ENCODE data around the gene C10orf105.

C10orf105 gene

DNA sequence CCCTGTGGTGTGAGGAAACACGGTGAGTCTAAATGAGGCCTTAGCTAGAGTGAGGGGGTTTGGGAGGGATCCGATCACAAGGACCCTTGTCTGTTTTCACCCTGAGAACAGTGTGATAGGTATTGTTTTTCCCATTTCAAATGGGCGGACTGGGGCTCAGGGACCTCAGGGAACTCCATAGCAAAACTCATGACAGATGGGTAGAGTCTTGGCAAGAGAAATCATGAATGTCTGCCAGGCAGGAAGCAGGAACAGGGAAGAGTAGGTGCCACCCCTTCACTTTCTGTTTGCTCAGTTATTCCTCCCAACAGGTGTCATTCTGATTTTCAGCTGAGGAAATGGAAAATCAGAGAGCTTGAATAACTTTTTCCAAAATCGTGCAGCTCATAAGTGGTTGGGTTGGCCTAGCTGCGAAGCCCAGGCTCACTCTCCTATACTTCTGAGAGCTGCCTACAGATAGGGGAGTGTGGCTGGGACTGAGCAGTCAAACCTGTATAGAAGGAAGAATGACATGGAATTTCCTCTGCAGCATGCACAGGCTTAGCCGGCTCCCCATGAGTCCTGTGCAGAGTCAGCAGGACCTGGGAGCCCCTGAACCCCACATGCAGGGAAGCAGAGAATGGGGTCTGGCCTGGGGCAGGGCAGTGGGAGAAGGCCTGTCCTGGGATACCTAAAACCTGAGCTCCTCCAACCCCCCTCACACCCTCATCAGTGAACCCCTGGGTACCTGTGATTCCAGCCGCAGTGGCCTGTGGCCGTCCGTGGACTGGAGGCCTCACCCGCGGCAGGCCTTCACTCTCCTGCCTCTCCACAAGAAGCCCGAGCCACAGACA, 17.6 kb upstream of the C10orf105 start:
- FAIRE-seq: no peak

DNA sequence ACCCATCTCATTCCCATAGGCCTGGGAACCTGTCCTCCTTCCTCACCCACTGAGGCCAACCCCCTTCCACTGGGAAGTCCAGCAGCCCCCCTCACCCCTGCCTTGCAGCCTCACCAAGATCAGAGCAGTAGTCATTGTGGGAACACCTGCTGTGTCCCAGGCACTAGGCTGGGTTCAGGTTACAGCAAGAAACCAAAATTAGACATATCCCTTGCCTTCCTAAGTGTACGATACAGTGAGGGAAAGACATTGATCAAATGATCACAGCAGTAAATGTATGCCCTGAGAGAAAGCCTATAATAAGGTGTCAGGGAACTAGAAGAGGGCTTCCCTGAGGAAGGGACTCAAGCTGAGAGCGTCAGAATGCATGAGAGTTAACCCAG, 17.0 kb upstream of the C10orf105 start:
- no peak for FAIRE-seq

DNA sequence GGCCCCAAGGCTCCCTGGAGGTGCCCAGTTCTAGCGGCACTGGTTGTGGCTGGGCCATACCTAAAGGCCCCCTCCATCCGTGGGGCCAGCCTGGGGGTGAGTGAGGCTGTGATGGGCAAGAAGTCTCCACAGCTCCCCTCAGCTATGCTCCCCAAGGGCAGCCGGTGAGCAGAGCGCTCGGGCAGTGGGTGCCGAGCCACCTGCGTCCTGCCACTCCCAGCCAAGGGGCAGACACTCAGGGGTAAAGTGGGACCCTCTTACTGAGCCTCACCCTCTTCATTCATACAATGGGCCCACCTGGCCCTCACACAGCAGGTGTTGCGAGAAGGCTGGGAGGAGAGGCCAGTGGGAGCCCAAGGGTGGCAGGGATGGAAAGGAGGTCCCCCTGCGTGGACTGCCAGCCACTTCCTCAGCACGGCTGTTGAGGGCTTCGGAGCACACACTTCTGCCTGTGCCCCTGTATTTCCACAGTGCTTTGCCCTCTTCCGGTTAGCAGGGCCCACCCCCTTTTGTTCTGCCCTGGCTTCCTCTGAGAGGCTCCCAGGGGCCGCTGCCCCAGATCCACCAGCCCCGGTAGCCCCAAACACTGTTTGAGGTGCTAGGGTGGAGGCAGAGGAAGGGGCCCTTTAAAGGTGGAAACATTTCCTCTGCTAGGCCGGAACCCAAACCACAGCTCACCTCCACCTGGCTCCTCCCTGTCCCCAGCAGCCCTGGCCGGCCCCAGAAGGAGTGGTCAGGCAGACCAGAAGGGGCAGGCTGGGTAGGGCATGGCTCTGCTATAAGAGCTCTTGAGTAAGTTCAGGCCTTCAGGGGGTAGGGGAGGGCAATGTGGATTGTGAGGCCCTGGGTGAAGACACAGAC, 16.4 kb upstream of the C10orf105 start:
- no peak for FAIRE-seq

DNA sequence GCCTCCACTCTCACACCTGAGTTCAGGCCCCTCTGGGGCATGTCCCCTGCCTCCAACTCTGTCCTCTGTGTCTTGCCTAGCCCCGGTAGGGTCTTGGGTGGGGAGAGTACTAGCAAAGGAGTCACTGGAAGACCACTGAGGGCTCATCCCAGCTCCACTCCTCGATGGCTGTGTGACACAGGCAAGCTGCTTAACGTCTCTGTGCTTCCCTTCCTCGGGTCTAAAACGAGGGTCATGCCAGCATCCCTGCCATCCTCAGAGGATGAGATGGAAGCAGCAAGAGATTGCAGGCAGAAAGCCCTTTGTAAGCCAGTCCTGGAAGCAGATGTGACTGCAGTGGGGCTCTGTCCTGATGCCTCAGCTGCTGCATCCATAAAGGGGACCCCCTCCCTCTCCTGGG, 15.2 kb upstream of the C10orf105 start:
- FAIRE-seq: no peak

DNA sequence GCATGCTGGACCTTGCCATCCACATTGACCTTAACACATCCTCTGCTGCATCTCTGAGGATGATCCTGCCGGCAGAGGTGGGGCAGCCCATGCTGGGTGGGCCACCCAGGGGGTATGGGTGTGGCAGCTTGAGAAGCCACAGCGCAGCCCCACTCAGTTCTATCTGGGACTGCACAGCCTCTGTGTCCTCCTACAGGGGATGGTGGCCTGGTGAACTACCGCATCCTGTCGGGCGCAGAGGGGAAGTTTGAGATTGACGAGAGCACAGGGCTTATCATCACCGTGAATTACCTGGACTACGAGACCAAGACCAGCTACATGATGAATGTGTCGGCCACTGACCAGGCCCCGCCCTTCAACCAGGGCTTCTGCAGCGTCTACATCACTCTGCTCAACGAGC, 12.2 kb upstream of the C10orf105 start:
- no peak for FAIRE-seq

DNA sequence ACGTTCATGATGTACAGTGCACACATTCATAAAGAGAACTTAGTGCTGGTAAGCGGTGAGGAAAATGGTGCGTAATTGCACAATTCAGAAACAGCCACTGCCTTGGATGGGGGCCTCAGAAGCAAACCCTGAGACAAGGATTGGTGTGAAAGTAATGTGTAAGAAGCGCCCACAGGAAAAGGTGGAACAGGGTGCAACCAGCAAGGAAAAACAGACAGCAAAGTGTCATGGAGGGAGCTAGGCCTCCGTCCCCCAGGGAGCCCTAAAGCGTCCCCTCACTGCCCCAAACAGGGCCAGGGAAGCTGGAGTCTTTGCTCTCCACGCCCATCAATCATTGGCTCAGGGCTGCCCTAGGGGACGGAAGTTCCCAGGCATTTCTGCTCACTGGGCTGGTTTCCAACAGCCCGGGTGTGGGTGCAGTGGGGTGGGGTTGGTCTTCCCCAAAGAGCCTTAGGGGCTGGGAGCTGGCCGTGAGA, 9.6 kb upstream of the C10orf105 start:
- FAIRE-seq: no peak

DNA sequence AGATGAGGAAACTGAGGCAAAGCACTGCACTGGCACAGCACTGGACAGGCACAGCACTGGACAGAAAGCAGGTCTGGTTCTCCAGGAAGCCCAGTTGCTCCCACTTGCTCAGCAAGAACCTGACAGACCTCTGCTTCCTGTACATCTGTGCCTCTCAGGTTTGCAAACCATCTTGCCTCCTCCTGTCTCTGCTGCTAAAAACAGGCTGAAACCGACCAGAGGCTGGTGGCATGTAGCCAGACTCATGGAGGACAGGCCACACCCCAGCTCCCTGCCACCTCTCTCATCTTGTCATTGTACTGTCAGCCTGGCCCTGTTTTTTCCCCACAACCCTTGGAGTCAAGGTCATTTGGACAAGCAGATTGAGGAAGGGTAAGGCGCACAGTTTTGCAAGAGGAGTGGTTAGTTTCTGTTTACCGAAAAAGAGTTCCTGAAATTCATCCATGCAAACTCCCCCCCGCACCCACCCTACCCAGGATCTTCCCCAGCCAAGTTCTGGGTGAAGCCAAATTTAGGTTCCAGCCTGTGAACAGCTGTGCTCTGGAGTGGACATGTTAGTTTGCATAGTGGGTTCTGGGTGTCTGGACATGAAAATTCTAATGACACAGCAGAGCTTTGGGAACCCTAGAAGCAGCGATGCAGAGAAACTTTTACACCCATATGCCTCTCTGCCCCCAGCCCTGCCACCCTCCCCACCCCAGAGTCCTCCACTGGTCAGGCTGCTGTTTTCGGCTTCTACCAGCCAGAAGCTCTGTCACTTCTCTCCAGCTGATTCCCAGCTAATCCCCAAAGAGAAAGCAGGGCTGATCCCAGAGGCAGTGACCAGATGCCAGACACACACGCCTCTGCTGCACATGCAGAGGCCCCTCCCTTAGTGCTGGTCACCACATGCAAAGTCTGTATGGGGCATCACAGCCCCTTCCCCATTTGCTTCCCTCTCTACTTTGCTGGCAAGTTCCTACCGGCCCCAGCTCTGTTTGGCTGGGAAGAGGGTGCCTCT, 8.5 kb upstream of the C10orf105 start:
- FAIRE-seq: no peak

DNA sequence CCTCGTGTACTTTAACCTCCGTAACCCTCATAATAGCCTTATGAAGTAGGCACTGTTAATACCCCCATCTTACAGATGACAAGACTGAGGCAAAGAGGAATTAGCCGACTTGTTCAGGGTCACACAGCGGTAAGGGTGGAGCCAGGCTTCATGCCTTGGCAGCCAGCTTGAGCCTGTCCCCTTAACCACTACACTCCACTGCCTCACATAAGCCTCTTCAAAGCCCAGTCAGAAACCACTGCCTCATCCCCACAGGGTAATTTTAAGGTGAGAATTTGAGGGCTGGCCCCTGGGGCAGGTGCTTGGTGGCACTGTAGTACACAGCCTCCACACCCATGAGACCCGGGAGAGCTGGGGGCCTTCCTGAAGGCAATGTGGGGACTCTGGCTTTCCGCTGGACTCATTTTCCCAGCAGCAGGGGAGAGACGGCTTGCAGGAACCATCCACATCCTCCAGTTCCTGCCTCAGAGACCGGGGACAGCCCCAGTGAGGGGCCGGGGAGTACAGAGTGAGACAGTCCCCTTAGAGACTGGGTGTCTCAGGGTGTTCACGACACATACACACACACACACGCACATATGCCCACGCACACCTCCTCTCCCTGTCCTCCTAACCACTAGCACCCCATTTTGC, 7.6 kb upstream of the C10orf105 start:
- no peak for FAIRE-seq

DNA sequence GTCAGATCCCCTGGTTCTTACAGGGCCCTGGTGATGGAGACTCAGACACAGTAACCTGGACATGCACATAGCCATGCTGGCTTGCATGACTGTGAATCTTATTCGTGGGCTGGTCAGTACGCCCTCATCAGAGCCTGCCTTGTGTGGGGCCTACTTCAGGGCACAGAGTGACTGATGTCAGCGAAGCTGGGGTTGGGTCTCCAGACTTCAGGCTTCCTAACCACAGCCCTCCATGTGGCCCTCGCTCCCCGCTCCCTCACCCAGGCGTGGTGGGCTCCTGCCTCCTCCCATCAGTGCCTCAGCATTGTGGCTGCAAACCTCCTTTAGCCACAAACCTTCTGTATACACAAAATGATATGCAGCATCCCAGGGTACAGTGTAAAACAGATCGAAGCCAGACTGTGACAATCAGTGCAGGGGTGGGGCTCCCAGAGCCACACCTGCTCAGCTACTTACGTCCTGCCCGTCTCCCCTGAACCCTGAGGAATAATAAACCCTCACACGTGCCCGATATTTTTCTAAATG, 7.1 kb upstream of the C10orf105 start:
- FAIRE-seq: no peak

DNA sequence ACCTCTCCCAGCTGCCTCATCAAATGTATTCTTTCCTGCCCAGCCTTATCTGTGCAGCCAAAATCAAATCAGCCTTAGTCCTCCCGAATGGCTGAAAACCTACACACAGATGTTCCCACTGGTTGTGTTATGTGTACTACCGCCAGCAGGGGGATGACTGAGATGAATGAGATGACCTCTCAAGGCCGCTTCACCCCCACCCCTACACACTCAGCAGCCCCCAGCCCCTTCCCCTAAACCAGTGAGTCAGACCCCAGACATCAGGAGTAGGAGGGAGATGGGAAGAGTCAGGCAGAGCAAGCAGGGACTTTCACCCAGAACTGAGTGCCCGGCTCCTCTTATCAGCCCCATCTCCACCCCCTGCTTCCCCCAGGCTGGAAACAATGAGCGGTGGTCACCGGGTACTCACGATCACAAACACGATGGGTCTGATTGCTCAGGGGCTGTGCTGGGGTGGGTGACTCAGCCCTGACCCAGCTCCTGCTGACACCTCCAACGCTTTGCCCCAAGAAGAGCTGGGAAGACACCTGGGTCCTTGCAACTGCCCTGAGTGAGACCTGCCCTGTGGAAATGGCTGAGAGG, 6.5 kb upstream of the C10orf105 start:
- no peak for FAIRE-seq

DNA sequence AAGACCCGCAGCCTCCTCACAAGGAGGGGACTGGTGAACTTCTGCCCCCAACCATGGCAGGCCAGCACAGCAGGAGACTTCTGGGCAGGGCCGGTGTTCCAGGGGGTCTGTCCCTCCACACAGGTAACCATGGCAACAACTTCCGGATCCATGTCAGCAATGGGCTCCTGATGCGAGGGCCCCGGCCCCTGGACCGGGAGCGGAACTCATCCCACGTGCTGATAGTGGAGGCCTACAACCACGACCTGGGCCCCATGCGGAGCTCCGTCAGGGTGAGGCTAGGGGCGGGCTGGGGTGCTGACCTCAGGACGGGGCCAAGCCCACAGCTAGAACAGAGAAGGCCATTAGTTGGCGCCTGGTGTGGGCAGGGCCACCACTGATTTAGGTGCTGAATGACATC, 5.7 kb upstream of the C10orf105 start:
- no peak for FAIRE-seq

DNA sequence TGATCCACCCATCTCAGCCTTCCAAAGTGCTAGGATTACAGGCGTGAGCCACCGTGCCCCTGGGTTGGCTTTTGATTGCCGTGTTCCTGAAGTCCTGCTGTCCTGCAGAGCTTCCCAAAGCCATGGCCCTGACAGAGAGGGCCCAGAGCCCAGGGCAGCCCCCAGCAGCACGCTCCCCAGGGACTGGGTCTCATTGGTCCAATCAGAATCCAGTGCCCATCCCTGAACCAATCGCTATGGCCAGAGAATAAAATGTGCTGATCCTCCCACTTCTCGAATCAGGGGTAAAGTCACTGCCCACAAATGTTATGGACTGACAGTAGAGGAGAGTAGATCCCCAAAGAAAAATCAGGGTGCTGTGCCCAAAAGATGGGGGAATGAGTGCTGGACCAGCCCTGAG, 5.0 kb upstream of the C10orf105 start:
- FAIRE-seq: no peak

DNA sequence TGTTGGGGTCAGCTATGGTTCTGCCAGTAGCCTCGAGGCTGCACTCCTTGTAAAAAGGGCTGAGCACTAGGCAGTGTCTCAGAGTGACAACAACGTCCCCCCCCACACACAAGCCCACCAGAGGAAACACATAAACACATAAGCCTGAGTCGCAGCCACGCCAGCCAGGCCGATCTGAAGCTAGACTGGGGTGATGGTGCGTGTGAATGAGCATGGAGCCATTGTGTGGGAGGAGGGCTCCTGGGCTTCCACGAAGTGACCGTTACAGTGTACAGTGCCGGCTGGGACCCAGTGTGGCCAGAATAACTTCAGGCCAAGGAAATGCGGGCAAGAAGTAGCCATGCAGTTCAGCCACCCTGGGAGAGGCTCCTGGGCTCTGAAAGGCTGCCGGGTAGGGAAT, 3.7 kb upstream of the C10orf105 start:
- FAIRE-seq: no peak

DNA sequence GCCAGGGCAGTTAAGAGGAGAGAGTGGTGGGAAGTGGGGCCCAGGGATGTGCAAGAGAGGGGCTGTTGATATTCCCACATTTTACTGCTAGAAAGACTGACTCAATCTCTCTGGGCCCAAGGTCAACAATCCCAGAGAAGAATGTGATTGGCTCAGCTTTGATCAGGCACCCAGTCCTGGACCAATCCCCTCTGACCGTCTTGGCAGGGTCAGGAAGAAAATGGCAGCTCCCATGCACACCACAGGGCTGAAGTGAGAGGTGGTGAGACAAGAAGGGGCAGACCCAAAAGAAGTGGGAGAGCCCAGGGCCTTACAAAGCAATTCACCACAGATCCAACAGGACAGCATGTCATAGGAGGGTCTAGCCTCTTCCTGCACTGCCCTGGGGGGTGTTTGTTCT, 3.3 kb upstream of the C10orf105 start:
- no peak for FAIRE-seq

DNA sequence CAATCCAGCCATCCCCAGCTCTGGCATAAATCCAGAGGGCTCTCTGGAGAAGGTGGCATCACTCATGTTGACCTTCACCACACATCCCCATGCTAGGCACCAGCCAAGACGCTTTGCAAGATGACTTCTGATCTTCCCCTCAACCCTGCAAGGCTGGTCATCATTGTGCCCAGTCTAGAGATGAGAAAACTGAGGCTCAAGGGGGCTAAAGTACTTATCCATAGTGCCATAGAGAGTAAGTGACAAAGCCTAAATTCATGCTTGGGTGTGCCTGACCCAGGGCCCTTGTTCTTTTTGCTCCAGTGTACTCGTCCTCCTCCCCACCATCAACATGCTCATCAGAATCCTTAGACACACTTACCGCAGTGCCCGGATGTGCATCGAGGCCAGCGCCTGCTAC, 1.7 kb upstream of the C10orf105 start:
- FAIRE-seq: no peak

DNA sequence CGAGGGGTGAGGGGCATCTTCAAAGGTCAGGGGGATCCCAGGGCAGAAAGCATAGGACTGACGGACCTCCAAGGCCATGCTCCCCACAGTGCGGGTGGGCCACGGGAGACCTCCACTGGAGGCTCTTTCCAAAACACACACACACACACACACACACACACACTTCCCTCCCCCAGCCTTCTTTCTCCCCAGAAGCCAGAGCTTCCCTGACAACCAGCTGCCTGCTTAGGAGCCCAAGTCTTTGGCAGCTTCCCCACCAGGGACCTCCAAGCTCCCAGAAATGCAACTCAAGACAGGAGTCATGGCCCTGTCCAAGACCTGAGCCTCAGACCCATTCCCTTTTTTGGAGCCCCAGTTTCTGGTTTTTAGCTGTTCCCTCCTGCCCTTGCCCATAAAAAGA, 710 bp upstream of the C10orf105 start:
- no peak for FAIRE-seq

DNA sequence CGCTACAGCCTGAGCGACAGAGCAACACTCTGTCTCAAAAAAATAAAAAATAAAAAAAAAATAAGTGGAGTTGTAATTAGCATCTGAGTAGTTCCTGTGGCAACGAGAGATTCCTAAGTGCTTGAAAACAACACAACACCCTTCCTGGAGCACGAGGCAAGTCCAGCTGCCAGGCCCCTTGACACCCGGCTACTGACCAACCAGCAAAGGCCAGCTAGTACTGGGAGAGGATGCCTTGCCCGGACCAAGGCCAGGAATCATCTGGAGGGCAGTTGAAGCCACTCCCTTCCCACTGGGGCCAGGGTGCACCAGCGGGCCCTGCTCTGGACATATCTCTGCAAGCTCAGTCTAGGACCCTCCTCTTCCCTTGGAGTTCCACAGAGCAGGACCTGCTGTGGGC, 536 bp downstream of the C10orf105 start:
- FAIRE-seq: no peak

DNA sequence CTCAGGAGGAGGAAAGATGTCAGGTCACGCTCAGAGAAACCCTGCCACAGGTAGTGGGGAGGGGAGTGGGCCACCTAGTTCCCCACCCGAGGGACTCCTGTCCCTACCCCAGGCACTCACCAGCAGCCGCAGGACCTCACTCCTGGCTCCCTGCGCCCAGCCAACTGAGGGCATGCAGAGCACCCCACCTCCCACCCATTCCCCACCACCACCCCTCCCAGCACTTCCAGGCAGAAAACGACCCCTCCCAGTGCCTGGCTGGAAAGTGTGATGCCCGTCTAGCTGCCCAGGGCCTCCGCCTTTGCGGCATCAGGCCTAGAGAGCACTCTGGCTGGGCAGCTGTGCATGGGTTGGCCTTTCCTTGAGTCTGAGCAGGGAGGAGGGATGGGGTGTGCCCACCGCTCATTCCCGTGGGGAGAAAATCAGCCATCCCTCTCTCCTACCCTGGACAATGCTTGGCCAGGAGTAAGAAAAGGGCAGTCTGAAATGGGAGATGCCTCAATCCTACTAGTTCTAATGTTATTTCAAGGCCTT, 1.3 kb downstream of the C10orf105 start:
- no peak for FAIRE-seq

DNA sequence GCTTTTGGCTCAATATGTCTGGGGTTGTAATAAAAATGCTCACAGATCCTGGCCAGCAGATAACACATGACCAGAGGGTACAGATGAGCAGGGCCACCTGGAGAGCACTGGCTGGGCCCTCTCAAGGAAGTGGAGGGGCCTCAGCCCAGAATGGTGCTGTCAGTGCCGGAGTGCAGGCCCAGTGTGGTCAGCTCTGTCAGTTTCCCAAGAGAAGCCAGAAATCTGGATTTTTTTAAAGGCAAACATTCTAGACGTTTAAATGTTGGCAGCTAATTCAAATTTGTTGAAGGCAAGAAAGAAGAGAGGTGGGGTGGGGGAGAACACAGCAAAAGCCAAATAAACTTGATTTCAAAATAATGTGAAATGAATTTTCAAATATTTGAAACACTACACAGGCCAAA, 2.0 kb downstream of the C10orf105 start:
- FAIRE-seq: no peak

DNA sequence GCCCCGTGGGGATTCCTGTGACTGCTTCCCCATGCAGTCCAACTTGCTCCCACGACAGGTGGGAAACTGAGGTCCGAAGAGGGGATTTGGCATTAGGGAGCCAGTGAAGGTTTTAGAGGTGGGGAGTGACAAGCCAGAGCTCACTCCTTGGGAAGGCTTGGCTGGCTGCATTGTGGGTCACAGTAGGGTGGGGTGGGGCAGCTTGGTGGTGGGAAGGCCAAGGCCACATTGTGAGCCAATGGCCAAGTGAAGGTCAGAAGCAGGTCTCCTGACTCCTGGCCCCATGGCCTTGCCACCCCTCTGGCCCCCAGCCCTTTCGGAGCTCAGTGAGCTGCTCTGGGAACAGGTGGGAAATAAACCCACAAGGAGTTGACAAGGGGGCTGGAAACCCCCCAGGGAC, 2.5 kb downstream of the C10orf105 start:
- no peak for FAIRE-seq

DNA sequence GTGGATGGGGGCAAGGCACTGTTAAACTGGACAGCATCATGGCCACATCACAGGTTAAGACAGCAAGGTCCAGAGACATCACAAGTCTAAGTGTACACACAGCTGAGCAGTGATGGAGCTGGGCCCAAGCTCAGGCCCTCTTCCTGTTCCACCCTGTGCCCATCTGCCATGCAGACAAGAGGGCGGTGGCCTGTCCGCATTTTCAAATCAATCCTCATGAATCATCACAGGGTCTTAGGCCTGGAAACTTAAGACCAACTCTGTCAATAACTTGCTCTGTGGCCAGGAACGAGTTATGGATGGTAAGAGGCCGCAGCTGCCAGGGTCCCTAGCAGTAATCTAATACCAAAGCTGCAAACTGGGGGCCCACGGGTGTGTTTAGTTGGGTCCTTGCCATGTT, 3.2 kb downstream of the C10orf105 start:
- FAIRE-seq: no peak
